Stimulated activated CD4-positive, alpha-beta T cell treated with anti-CD3 and anti-CD28 coated beads, Interleukin-1b, Interleukin-23, amount 100 ng/mL, for 4 hours (primary cell): ENCODE results near the gene MAGI2.
"Not testable (repeated sequence)": the region's sequence is repeated elsewhere in the genome, so short reads cannot be mapped to it uniquely, and the experiment has no call there.

Experiments used
- DNase-seq, 2 donors: peaks; one replicate each; pipeline ENCODE4 v3.0.0-alpha.2; 2020; ENCODE audit warnings: low read depth in 2 of 2

MAGI2 gene

DNA sequence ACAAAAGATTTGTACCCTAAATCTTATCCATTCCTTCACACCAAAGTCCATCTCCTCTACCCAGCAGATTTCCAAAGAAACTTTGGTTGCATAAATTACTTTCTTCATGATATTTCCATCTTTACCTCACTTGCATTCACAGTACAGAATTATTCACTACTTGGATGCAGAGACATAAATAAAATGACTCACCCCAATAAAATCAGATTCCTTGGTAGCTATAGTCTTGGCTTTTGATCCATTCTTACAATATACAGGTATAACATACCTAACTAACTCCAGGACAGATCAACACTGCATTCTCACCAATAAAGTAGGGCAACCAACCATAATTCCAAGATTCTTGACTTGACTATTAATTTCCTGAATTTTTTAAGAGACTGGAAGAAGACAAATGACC lies 815.1 kb downstream of the MAGI2 start:
- no peak for DNase-seq

DNA sequence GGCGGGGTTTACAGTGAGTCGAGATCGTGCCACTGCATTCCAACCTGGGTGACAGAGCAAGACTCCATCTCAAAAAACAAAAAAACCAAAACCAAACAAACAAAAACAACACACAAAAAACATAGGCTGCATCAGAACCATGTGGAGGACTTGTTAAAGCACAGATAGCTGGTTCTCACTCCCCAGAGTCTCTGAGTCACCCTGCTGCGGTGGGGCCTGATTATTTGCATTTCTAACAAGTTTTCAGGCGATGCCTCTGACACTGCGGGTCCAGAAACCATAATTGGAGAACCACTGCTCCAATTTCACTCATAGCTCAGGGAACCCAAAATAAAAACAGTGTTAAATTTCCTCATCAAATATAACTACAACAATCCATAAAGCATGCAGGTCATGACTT lies 816.7 kb downstream of the MAGI2 start:
- DNase-seq: no peak

DNA sequence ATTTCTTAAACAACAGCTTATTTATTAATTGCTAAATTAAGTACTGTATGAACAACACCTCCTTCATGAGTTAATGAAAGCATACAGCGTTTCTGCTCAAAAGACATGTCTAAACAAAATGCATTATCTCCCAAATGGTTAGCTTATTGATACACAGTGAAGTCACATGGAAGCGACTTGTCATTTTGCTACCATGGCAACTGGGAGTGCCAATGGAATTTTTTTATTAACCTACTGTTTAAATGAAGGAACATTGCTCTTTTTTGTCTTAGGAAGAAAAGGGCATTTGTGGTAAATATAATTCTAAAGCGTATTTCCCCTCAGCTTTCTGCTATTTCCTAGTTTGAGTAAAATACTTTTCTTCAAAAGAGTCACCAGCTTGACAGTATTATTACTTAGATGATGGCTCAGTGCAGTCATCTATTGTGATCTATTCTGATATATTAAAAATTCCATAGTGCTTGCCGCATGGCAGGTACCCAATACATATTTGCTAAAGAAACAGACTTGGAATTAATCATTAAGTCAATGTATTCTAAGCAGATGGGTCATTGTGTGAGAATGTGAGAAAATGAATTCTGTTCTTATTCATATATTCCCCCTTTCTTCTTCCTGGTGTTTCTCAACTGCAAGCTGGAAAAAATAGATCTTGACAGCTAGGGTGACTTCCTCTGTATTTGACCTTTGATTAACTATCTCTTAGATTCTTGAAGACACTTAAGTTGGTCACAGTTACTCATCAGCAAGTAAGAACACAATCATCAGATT lies 818.3 kb downstream of the MAGI2 start:
- DNase-seq: no peak

DNA sequence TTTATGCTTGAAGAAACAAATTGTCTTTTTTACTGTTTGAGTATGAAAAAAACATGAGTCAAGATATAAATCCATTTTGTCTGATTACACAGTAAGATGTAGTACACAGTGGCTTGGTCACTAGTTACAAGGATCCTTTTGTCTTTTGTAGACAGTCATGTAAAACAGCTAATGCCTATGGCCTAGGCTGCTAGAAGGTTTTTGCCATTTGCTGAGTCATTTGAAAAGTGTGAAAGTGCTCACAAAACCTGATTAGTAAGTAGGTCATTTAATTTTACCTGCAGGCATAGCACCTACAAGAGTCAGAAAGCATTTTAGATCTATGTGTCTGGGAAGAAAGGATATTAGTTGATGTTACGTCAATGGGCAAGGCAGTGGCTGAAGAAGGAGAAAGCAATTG lies 819.4 kb downstream of the MAGI2 start:
- DNase-seq: no peak

DNA sequence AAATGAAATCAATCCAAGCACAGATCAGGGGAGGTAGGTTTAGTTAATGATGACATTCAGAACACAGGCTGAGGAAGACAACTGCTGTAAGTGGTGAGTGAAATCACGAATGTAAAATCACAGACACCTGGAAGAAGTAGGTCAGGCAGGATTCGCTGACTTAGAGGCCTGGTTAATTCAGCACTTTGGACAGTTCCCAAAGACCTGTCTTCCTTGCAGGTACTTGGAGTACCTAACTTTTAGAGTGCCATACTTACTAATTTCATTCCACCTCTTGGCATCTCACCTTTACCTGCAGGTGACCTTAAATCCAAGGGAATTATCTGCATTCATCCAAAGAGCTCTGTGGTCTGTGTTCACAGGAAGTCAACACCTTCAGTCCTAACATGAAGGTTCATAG lies 832.5 kb downstream of the MAGI2 start:
- no peak for DNase-seq

DNA sequence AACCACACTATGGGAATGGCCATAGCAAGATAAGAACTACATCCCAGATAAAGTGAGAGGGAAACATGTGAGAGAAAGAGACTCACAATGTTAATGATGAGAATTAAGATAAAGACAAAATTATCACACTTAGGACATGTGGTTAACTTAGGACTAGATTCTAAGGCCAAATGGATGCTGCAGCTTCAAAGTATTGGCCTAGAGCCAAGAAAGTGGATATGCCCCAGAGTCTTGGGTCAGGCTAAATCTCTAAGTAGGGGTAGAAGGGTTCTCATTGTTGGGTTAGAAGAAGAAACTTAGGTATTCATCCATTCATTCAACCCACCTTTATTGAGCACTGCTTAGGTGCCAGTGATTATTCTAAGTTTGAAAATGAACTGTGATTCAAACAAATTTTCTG lies 836.9 kb downstream of the MAGI2 start:
- DNase-seq: no peak

DNA sequence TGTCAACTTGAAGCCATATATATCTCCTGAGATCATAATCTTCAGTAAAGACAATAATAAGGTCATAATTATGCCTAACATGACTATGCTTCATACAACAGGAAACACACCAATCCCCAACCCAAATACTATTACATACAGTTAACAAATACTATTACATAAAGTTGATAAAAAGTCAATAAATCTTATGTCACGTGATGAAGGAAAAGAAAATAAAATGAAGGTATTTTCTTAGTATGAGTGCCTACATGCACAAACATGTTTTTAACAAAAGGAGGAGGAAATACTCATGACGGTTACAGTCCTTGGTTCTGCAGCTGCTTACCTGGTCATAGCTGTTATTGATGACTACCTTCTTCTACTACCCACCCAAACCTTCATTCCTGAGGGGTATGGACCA lies 844.2 kb downstream of the MAGI2 start:
- DNase-seq: no peak

DNA sequence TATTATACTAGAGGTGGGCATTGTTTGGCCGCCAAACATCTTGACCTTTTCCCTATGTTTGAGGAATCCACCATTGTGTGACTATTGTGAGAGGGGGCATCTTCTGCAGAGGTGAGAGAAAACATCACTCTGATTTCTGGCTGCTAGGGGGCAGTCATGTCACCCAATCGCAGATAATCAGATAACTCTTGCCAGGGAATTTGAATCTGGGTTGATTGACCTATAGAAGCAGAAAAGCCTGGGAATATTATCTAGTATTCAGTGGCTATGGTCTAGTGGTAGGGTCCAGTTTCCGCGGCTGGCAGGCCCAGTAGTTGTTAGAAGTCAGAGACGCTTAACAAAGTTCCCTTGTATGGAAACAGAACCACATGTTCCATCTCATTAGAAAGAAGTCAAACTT lies 846.4 kb downstream of the MAGI2 start:
- no peak for DNase-seq

DNA sequence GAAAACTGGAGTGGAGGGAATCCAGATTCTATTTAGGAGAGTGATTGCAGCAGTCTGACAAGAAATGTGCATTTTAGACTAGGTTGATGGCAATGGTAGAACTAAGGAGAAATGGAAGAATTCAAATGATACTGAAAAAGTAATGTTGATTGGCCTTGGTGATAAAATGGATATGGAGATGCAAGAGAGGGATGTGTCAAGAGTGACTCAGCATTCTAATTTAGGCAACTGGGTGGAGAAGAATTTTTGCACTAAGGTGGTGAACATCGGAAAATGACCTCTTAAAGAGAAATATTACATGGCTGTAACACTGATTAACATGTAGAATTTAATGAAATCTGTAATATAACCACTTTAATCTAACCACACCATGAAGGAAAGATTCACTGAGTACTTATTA lies 848.3 kb downstream of the MAGI2 start:
- DNase-seq: no peak

DNA sequence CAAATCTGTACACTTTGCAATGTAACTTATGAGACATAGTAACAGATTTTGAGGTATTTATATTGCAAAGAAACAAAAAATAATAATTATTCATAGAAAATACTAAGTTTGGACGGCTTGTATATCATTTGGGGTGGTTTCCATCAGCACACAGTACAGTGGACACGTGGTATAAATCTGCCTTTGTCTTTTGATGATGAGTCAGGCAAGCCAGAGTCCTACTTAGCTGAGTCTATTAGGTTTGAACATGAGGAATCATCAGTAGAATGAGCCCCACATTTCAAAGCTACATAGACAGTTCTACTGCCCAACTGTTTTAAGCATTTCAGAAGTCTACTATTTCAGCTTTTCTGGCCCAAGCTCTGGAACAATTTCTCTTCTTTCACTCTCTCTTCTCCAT lies 851.7 kb downstream of the MAGI2 start:
- DNase-seq: no peak

DNA sequence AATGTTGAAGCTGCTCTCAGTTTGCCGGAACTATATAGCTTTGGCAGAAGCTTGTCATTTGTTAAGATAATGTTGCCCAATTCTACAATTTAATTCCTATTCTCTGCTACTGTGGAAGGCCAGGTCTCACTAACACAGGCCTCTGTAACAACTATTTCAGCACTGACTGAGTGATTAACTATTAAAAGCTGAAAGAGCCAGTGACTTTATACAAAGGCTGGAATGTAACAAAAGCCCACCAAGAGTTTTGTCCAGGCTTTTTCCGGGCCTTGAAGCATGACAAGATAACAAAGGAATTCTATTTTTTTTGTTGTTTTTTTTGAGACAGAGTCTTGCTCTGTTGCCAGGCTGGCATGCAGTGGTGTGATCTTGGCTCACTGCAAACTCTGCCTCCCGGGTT lies 859.3 kb downstream of the MAGI2 start:
- no peak for DNase-seq

DNA sequence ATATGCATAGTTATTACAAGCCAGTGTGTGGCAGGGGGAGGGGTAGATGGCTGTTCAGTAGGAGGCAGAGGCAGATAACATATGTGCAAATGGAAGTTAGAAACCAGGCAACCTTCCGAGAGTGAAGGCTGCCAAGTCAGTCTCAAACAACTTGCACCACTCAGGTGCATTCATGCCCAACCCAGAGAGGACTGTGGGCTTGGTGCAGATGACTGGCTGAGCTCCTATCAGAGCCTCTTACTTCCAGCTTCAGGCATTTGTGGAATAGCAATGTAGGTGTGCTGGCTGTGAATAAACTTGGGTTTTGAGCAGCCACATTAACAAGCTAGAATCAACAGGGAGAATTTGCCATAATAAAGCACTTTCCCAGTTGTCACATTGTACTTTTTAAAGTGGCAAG lies 865.1 kb downstream of the MAGI2 start:
- DNase-seq: no peak

DNA sequence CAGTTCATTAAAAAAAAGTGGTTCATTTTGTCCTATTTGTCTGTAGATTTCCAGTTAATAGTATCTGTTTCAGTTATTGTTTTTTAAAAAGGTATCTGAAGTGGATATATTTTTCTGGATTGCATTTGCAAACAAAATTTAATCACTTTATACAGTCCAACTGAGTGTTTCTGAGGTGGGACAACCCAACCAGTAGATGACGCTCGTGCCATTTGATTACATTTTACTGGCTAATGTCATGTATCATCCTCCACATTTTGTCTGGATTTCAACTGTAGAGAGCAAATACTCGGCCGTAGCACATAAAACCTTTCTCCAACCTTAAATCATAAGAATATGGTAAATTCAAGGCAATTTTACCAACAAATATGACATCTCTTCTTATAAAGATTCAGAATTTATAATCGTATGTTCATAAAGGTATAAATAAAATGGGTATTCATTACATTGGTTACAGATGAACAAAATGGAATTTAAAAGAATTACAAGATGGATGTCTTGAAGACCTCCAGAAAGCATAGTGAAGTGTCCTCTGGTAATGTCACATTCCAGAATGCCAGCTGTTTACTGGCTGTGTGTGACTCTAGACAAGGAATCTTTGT lies 865.9 kb downstream of the MAGI2 start:
- no peak for DNase-seq

DNA sequence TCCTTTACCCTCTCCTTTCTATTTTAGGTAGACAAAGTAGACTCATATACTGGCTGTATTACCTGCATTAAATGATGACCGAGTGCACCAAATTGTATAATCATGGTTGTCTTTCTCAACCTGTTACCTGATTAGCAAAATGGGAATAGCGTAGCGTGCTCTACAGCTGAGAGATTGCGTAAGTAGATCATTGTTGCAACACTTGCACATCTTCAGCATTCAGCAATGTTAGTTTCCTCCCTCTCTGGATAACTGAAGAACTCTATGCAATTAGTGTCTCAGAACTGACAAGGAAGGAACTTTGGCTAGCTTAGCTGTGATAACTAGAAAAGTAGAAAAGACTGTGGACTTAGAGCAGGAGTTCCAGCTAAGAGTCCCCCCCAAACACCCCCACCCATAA lies 867.5 kb downstream of the MAGI2 start:
- DNase-seq: no peak

DNA sequence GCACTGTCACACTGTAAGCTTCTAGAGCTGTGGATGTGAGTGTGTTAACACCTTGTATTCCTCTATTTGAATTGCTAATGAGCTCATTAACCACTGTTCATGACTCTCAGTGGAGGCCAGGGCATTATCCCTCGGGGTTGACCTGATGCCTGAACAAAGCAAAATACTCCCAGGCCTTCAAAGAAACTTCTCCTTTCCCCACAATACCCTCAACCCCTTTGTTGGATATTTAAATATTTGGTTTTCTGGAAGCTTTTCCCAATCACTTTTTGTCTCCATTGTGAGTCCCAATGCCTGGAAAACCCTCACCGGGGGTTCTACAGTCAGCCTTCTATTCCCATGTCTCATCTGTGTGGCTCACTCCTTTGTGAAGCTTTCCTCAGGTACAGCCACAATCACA lies 874.8 kb downstream of the MAGI2 start:
- DNase-seq: no peak

DNA sequence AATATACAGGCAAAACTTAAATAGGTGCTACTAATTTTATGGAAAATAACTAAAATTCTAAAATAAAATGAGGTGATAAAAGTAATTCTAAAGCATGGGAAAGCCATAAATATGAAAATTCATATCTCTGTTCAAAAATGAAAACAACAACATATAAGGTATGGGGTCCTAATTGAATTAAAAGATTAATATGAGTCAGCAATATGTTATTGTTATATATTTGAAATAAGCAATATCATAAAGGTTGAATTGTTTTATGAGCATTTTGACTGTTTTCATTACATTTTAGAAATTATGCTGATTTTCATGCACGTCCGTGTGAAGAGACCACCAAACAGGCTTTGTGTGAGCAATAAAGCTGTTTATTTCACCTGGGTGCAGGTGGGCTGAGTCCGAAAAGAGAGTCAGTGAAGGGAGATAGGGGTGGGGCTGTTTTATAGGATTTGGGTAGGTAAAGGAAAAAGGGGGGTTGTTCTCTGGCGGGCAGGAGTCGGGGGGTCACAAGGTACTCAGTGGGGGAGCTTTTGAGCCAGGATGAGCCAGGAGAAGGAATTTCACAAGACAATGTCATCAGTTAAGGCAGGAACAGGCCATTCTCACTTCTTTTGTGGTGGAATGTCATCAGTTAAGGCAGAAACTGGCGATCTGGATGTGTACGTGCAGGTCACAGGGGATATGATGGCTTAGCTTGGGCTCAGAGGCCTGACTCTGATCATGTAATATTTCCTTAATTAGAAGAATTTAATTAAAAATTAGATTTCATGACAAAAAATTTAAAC lies 876.1 kb downstream of the MAGI2 start:
- not testable (repeated sequence) for DNase-seq

DNA sequence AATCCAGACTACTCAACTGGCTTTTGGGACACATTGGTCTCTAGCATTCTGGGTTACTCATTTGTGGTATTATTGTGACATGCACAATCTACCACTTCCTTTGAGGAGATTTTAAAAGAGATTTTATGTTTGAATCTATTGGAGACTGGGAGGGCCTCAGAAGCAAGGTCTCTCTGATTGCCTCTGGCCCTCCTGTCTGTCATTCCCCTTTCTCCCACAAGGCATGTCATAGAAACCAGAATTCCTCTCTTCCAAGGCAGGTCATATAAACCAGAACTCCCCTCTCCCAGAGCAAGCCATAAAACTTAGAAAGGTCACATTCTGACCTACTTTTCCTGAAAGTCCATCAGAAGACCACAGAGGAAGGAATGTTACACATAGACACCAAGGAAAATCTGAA lies 877.2 kb downstream of the MAGI2 start:
- DNase-seq: no peak

DNA sequence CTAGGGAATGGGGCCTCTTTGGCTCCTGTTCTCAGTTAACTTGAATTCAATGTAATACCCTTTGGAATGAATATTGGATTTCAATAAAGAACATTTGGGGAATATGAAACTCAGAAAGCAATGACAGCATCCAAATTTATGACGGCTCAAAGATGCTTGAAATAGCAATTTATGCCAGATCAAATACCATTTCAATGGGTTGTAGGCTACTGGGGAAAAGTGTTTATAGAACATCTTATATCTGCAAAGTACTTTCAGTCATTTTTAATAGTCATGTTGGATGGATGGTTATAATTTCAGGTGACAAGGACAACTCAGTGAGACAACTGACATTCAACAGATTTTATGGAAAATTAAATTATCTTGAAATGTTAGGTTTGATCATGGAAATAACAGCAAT lies 882.2 kb downstream of the MAGI2 start:
- DNase-seq: no peak

DNA sequence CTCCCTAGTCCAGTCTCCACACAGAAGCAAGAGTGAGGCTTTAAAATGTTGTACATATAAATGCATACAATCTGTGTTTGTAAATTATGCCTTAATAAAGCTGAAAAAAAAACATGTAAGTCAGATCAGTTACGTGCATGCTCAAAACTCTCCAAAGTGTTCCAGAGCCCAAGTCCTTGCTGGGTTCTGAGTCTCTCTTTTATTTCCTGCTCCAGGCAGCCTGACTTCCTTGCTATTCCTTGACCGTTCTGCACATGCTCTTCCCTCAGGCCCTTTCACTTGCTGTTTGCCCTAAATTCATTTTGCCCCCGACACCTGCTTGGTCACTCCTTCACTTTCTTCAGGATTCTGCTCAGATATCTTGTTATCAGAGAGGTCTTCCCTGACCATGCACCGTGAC lies 884.8 kb downstream of the MAGI2 start:
- no peak for DNase-seq

DNA sequence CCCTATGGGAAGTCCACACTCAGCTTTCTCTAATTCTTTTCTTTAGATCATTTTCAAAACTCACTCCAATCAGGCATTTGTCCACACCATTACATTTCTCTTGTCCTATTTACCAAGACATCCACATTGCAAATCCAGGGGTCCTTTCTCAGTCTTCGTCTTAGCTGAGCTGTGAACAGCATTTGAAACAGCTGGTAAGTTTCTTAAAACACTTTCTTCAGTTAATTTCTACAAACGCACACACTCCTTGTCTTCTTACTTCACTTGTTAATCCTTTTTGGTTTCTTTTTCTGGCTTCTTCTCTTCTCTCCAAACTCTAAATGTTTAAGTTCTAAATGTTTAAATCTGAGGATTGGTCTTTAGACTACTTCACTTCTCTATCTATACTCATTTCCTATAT lies 885.6 kb downstream of the MAGI2 start:
- no peak for DNase-seq

DNA sequence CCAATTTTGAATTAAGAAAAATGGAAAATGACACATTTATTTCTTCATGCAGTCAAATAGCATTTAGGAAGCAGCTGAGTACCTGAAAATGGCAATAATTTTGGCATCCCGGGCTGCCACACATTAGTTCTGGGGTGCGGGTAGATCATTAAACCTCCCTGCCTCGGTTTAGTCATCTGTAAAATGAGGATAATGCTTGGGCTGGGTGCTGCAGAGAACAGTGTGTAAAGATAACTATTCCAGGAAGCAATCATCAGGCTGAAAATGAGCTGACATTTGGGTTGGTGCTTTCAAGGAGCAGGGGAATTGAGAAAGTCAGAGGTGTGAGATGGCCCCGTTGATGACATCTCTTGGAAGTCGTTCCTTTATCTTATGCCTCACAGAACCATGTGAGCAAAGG lies 887.7 kb downstream of the MAGI2 start:
- DNase-seq: no peak

DNA sequence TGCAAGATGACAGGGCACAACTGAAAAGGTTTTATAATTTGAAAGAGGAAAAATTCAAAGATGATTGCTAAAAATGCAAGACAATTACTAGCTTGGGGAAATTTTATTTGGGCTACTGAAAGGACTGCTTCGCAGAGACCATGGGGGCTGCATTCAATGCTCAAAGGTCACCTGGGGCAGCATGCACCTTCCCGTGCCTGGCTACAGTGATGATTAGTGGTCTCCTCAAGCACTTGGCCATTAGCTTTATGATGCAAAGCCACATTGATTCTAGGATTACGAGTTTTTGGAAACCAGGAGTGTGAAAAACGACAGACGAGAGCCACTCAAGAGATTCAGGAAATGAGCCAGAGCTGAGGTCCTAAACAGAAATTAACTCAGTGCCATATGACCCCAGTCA lies 890.3 kb downstream of the MAGI2 start:
- DNase-seq: no peak

DNA sequence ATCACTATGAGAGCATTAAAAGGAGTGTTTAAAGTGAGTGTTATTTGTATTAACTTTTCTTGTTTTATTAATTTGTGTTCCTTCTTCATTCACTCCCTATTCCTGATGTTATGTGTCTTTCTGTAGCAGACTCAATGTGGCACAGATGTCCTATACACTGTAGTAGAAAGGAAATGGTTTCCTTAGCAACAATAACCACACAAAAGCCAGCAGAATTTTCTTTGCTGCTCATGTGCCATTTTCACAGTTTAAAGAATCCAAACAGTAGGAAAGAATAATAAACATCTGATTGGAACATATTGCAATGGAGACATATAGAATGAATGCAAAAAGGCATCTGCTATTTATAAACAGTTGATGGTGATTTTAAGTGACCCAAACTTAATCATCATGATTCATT lies 891.3 kb downstream of the MAGI2 start:
- no peak for DNase-seq
